Measurements from ENCODE around the gene ACAA1.

GRCh38 chr3:38139191-38139590, 2.3 kb upstream of the ACAA1 start:
- no peak for TF ChIP-seq EZH2phosphoT487 (IDR thresholded peaks at IDR 0.05; ENCODE audit: borderline replicate concordance, low read length)
- TF ChIP-seq CTCF (conservative IDR thresholded peaks at IDR 0.05; ENCODE audit: low read depth, low read length): no peak
- no peak for TF ChIP-seq EZH2 (IDR thresholded peaks at IDR 0.05; ENCODE audit: low read length, unreplicated experiment)

All from PC-3 (cell line).